Thoracic aorta (tissue), 2 donors: ENCODE results near the gene IRGQ. TPM values are rescaled to one million over a fixed set of nuclear protein-coding genes. Genes with fewer than 3 reads are reported as not detected.
"Not testable (repeated sequence)": the region's sequence is repeated elsewhere in the genome, so short reads cannot be mapped to it uniquely, and the experiment has no call there.

Experiments used
- ATAC-seq: fragments of 150-250 bp; one replicate; pipeline ENCODE4 v1.8.0; 2017; ENCODE audit warnings: low read depth; ENCODE audit not compliant: insufficient number of reproducible peaks, low FRiP score
- DNase-seq: peaks from one replicate; pipeline ENCODE4 v3.0.0-alpha.2; 2020; ENCODE audit warnings: low spot score
- H3K27ac ChIP-seq, 2 donors: fragments of 200-600 bp; sonication (generic); 1 replicate in 1 of 2; 2 replicates in 1 of 2; pipeline ENCODE4 v1.5.1; 2016; ENCODE audit warnings: mild to moderate bottlenecking in 2 of 2, moderate library complexity in 2 of 2
- H3K27me3 ChIP-seq: fragments of 200-600 bp; sonication (generic); replicated peaks from 2 replicates; pipeline ENCODE4 v1.6.0; 2016; ENCODE audit warnings: mild to moderate bottlenecking; ENCODE audit not compliant: insufficient read depth
- H3K36me3 ChIP-seq: fragments of 200-600 bp; sonication (generic); one replicate; pipeline ENCODE4 v1.5.1; 2016
- H3K4me1 ChIP-seq, 2 donors: fragments of 200-600 bp; sonication (generic); 1 replicate in 1 of 2; 2 replicates in 1 of 2; pipeline versions ENCODE4 v1.5.1 to v1.6.0; 2016; ENCODE audit warnings: low read depth in 2 of 2, mild to moderate bottlenecking in 1 of 2; ENCODE audit not compliant: control insufficient read depth in 1 of 2
- H3K4me3 ChIP-seq: fragments of 200-600 bp; sonication (generic); 2 replicates; pipeline ENCODE4 v1.5.1; 2016; ENCODE audit warnings: mild to moderate bottlenecking
- H3K9me3 ChIP-seq: fragments of 200-600 bp; sonication (generic); 2 replicates; pipeline ENCODE4 v1.5.1; 2016
- CTCF ChIP-seq: fragments of 200-600 bp; sonication (generic); IDR thresholded peaks from one replicate; pipeline ENCODE4 v1.5.1; 2019; ENCODE audit warnings: antibody characterized with exemption
- total RNA-seq, 2 donors: library from RNA; depleted of rRNA; stranded (reverse); fragments of >200 nt; gene quantifications; one replicate each; pipeline versions ENCODE4 v1.1.0 to v1.2.3, GENCODE V29; 2016

Gene IRGQ
- total RNA-seq, 2 donors from 2014 or later = 24.4 to 37.2 TPM

GRCh38 chr19:43552198-43552450, 43.8 kb downstream of the IRGQ start:
- H3K27me3 ChIP-seq = no peaks in the 10 kb centered on the region
- no peaks in the 10 kb centered on the region for H3K9me3 ChIP-seq
- ATAC-seq = no peak
- H3K4me1 ChIP-seq = no peaks in the 10 kb centered on the region
- no peak overlapping the region for H3K27ac ChIP-seq
- no peak overlapping the region for H3K4me3 ChIP-seq
- DNase-seq = no peak
- H3K36me3 ChIP-seq = peaks cover 32% of the 10 kb centered on the region
- TF ChIP-seq CTCF = no peak

GRCh38 chr19:43551399-43552197, 44.3 kb downstream of the IRGQ start:
- TF ChIP-seq CTCF = no peak
- Histone ChIP-seq H3K27ac (no peak overlapping the region), H3K27me3 (no peaks in the 10 kb centered on the region), H3K4me1 (no peaks in the 10 kb centered on the region), H3K9me3 (no peaks in the 10 kb centered on the region), H3K4me3 (no peak overlapping the region), H3K36me3 (peaks cover 28% of the 10 kb centered on the region)
- no peak for DNase-seq
- ATAC-seq = no peak

- Histone ChIP-seq H3K36me3 (peaks cover 43% of the 10 kb centered on the region), H3K27ac (no peak overlapping the region)
Observed at GRCh38 chr19:43548706-43549105, 47.2 kb downstream of the IRGQ start.

GRCh38 chr19:43547926-43548325, 48.0 kb downstream of the IRGQ start:
- H3K4me1 ChIP-seq, H3K4me3 ChIP-seq, DNase-seq, H3K27ac ChIP-seq, H3K9me3 ChIP-seq, ATAC-seq, H3K27me3 ChIP-seq: not testable (repeated sequence)
- H3K36me3 ChIP-seq = peaks cover 46% of the 10 kb centered on the region

More at GRCh38 chr19:43548706-43549105, 47.2 kb downstream of the IRGQ start:
- H3K27me3 ChIP-seq = no peaks in the 10 kb centered on the region
- H3K9me3 ChIP-seq = no peaks in the 10 kb centered on the region
- no peaks in the 10 kb centered on the region for H3K4me1 ChIP-seq
- no peak overlapping the region for H3K4me3 ChIP-seq
- ATAC-seq (no peak), DNase-seq (no peak)
- TF ChIP-seq CTCF = no peak

GRCh38 chr19:43546581-43546980, 49.4 kb downstream of the IRGQ start:
- Histone ChIP-seq H3K27me3 (no peaks in the 10 kb centered on the region), H3K4me1 (no peaks in the 10 kb centered on the region), H3K27ac (no peak overlapping the region), H3K4me3 (no peak overlapping the region), H3K36me3 (peaks cover 45% of the 10 kb centered on the region), H3K9me3 (no peaks in the 10 kb centered on the region)
- ATAC-seq (no peak), DNase-seq (no peak)
- TF ChIP-seq CTCF = no peak

- ATAC-seq = no peak
- no peak for TF ChIP-seq CTCF
- Histone ChIP-seq H3K4me3 (no peak overlapping the region), H3K27me3 (no peaks in the 10 kb centered on the region), H3K4me1 (no peaks in the 10 kb centered on the region), H3K36me3 (peaks cover 42% of the 10 kb centered on the region), H3K9me3 (no peaks in the 10 kb centered on the region), H3K27ac (no peak overlapping the region)
- no peak for DNase-seq
Observed at GRCh38 chr19:43545981-43546380, 50.0 kb downstream of the IRGQ start.
